NCI-H1930 (cell line): ENCODE measurements around the gene NUTF2.

Source experiments
- DNase-seq, 2 experiments: peaks; one replicate each; lab custom pipeline; 2025; lab: John Stamatoyannopoulos, UW

The NUTF2 gene

DNA sequence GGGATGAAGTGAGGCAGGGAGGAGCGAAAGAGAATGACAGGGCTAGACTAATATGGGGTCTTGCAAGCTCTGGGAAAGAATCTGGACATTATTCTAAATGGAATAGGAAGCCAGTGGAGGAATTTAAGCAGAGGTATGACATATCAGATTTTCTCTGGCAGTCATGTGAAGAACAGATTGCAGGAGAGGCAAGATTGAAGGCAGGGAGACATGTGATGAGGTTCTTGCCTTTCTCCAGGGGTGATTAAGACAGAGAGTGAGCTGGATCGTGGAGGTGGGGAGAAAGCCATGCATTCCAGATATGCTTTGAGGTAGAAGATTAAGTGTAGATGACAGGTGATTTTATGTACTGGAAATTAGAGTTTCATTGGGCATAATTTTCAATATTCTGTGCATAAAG, 8.9 kb upstream of the NUTF2 start:
- no peak for DNase-seq

DNA sequence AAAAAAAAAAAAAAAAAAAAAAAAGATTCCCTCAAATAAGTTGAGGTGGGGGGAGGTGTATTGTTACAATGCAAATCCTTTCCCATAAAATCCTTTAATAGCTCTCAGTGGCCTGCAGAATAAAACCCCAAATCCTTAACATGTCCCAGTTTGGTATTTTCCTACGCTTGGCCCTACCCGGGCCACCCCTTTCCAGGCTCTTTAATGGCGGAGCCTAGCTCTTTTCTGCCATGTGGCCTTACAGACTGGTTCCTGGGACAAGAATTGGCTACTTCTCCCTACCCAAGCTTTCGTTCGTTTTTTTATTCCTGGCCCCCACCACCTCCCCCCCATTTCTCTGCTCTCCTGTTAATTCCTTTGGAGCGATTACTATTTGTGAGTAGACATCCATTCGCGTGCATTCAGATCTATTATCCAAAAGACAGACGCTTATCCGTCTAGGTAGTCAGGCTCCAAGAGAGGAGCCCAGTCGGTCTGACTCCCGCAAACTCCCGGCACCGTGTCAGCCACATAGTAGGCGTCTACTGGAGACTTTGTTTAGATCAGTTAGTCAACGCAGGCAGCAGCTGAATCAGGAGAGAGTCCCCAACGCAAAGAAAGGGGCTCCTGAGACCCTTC, 5.4 kb upstream of the NUTF2 start:
- no peak for DNase-seq

DNA sequence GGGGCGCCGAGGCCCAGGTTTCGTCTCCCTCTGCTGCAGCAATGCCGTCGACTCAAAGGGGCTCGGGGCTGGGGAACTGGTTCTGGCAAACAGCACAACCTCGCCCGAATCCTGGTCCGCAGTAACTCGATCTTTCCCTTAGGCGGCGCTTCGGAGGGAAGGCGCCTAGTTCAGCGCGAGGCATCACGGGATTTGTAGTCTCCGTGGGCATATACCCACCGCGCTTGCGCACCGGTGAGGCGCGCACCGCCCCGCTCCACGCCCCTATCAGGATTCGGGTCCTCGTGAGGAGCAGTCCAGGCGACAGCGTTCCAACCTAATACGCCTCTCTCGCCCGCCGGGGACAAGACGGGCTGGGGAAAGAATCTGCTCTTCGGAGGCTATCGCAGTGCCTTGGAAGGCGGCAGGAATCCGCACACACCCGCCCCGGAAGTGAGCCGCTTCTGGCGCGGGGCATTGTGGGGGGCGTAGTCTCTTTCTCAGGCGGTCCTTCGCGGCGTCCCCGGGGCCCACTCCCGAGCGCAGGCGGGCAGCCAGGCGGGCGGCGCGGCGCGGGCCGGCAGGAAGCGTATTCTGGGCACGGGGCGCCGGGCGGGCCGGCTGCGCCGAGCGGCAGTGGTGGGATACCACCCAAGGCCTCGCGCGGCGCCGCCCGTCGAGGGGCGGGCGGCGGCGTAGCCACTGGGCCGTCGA, 4.8 kb upstream of the NUTF2 start, which contains the start of gene THAP11:
THAP11 (plus strand) TSS at position 505 of the 693 bp plus-strand sequence. CDS start 235 bp downstream, outside the sequence.
- DNase-seq: peak; percentile 85 to 91

DNA sequence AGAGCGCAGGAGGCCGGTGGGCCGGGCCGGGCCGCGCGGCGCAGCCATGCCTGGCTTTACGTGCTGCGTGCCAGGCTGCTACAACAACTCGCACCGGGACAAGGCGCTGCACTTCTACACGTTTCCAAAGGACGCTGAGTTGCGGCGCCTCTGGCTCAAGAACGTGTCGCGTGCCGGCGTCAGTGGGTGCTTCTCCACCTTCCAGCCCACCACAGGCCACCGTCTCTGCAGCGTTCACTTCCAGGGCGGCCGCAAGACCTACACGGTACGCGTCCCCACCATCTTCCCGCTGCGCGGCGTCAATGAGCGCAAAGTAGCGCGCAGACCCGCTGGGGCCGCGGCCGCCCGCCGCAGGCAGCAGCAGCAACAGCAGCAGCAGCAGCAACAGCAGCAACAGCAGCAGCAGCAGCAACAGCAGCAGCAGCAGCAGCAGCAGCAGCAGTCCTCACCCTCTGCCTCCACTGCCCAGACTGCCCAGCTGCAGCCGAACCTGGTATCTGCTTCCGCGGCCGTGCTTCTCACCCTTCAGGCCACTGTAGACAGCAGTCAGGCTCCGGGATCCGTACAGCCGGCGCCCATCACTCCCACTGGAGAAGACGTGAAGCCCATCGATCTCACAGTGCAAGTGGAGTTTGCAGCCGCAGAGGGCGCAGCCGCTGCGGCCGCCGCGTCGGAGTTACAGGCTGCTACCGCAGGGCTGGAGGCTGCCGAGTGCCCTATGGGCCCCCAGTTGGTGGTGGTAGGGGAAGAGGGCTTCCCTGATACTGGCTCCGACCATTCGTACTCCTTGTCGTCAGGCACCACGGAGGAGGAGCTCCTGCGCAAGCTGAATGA, 4.0 kb upstream of the NUTF2 start:
- peak in 1 of 2 experiments; percentile 39 for DNase-seq

DNA sequence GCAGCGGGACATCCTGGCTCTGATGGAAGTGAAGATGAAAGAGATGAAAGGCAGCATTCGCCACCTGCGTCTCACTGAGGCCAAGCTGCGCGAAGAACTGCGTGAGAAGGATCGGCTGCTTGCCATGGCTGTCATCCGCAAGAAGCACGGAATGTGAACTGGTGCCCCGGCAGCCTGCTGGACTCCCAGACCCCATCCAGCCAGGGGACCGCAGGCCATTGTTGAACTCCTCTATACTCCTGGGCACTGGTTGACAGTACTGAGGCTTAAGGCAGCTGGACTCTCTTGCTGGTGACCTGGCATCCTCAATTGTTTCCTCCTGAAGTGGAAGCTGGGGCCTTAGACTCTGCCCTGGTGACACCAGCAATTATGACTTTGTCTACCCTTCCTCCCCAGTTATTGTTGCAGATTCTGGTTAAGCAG, 3.4 kb upstream of the NUTF2 start:
- no peak for DNase-seq

DNA sequence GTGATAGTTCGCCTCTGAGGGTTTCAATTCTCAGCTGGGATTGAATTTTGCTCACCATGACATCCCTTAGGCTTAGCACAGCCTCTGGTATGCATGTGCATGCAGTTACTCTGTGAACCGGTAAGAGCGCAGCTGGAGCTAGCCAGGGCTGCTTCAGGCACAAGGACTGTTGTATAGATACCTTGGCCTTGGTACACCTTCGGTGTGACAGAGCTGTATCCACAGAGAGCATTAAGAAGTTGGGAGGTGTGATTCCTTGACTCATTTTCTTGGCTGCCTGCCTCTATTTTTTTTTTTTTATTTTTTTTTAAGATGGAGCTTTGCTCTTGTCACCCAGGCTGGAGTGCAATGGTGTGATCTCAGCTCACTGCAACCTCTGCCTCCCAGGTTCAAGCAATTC, 2.2 kb upstream of the NUTF2 start:
- DNase-seq: no peak

DNA sequence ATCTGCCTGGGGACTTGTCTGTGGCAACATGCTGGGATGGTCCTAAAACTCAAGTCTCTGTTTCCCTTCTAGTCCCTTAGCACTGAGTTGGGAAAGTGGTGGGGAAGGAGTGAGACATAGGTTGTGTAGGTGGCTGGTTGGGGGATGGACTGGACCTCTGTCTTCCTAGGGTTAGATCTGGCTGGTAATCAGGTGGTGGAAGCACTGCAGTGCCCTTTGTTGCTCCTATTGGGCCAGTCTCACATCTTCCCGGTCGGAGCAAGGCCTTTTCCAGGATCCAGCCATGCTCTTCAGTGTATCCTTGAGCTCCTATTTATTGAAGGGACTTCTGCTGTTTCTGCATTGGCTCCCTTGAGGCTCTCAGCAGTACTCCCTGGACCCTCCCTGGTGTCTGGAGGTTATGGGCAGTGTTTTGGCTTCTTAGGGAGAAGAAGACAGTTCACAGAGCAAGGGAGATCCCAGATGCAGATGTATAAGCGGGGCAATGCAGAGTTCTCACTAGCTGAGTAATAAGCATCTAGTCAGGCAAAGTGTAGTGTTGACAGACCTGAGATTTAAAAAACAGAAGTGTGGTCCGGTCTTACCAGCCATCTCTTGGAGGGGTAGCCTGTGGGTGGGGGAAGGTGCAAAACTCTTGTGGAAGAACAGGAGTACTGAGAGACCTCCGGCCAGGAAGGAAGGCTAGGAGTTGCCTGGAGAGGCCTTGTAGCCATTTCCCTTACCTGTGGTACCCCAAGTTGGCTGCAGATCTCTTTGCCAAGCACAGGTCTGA, 1.3 kb upstream of the NUTF2 start:
- no peak for DNase-seq

DNA sequence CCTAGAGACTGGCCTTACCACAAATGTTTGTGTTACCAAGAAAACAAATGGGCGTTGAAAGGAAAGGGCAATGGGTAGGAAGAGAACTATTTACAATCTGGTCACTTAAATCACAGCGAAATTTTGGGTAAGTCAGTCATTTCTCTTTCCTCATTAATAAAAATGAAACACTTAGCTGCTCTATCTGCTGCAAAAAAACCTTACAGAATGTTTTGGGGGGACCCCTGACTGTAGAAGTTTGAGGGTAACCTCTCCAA, 742 bp upstream of the NUTF2 start:
- no peak for DNase-seq

GRCh38 chr16:67847064-67847861, 530 bp downstream of the NUTF2 start, which contains the start of gene CENPT:
CENPT (minus strand) TSS chr16:67847693; CDS start chr16:67833859, 13,834 bp downstream.
- DNase-seq: peak in 1 of 2 experiments; percentile 59

GRCh38 chr16:67848118-67848517, 1.4 kb downstream of the NUTF2 start:
- DNase-seq: no peak

GRCh38 chr16:67853670-67854069, 6.9 kb downstream of the NUTF2 start:
- no peak for DNase-seq

GRCh38 chr16:67855789-67856188, 9.1 kb downstream of the NUTF2 start:
- DNase-seq: no peak

- DNase-seq: no peak
These were observed 10.3 kb downstream of the NUTF2 start for GRCh38 chr16:67856927-67857546.

DNA sequence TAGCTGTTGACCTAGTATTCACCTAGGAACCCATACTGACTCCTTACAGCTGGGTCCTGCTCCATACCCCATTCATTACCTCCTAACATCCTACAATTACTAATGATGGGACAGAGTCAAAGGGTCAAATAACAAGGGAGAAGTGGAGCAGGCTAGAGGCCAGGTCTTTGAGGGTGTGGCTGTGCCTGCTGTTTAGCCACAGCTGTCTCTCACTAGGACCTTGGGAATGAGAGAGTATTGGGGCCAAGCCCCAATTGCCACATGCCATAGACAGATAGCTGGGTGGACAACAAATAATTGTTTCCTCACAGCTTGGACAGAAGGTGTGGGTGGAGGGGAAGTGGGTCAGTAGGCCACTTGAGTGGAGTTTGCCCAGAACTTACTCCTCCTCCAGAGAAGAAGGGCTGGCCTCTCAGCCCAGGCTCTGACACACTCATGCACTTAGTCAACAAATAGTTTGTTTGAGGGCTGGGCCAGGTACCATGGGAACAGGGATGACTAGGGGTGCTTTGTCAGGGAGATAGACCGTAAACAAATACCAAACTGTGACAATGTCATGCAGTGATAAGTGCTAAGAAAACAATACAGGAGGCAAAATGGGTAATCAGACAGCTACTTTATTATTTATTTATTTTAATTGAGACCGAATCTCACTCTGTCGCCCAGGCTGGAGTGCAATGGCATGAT, 11.0 kb downstream of the NUTF2 start:
- no peak for DNase-seq

DNA sequence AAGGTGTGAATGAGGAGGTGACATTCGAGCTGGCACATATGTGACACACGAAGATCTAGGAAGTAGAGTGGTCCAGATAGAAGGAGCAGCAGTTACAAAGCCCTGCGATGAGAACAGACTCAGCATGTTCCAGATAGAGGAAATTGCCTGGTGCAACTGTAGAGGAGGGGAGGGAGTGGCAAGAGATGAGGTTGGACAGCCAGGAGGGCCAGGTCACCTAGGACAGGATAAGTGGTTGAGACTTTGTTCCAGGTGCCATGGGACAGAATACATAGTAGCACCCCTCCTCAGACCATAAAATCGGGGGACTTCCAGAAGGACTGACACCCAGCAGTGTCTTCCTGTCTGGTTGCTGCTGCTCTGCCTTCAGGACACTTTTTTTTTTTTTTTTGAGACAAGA, 11.8 kb downstream of the NUTF2 start:
- no peak for DNase-seq

GRCh38 chr16:67860589-67861398, 14.1 kb downstream of the NUTF2 start:
- DNase-seq: no peak

- no peak for DNase-seq
These were observed 15.1 kb downstream of the NUTF2 start for GRCh38 chr16:67861877-67862276.

DNA sequence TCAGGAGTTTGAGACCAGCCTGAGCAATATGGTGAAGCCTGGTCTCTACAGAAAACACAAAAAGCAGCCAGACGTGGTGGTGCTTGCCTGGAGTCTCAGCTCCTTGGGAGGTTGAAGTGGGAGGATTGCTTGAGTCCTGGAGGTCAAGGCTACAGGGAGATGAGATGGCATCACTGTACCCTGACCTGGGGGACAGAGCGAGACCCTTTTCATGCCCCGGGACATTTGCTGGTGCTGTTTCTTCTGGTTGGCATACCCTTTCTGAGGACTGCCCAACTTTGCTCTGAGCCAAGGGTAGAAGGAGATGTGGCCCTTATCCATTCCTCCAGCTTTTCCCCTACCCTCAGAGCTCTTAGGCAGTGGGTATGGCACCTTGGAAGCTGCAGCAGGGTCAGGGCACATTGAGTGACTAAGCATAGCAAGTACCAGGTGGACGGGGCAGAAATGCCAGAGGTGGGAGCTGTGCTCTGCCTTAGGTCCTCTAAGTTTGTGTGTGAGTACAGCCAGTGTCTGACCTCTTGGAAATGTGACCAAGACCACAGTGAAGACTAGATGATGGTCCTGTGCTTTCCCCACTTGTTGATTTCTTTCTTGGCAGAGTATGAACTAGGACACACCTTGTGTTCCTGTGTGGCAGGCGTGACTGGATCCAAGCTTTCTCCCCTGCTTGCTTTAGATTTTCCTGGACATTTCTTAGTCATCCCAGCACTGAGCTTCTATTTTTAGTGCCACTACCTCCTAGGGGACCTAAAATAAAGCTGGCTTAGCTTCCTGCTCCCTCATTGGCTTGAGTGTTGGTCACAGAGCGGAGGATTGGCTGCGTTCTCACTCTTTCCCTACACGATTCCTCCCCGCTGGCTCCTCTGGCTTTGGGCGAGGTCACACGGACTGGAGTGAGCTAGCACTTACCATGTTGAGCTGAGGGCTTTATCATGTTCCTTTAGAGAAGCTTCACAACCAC, 16.2 kb downstream of the NUTF2 start:
- no peak for DNase-seq
